GM23338 (cell line): ENCODE results near the gene CLSTN2. TPM values are rescaled to one million over a fixed set of nuclear protein-coding genes. Genes with fewer than 3 reads are reported as not detected.

ENCODE experiments used
- ATAC-seq: fragments of 200-7000 bp; cut with Tn5 transposase; 3 replicates; pipeline ENCODE4 v1.9.1; 2020
- DNase-seq: peaks from one replicate; pipeline ENCODE4 v3.0.0-alpha.2; 2015; ENCODE audit warnings: low spot score
- H2AFZ ChIP-seq: fragments of 200-600 bp; sonication (generic); 2 replicates; pipeline ENCODE4 v1.8.0; 2016; ENCODE audit warnings: antibody characterized with exemption, mild to moderate bottlenecking, moderate library complexity
- H3F3A ChIP-seq: fragments of 200-600 bp; sonication (generic); replicated peaks from 2 replicates; pipeline ENCODE4 v1.8.0; 2017; ENCODE audit warnings: antibody characterized with exemption, mixed run types, low read depth
- H3K27ac ChIP-seq: fragments of 200-600 bp; sonication (generic); 2 replicates; pipeline ENCODE4 v1.6.1; 2016; ENCODE audit warnings: low read depth
- H3K27me3 ChIP-seq: fragments of 200-600 bp; sonication (generic); 2 replicates; pipeline ENCODE4 v1.8.0; 2016; ENCODE audit warnings: mild to moderate bottlenecking, mixed run types, moderate library complexity; ENCODE audit not compliant: insufficient read depth
- H3K36me3 ChIP-seq: fragments of 200-600 bp; sonication (generic); 2 replicates; pipeline ENCODE4 v1.8.0; 2016; ENCODE audit warnings: mild to moderate bottlenecking; ENCODE audit not compliant: insufficient read depth
- H3K4me1 ChIP-seq: fragments of 200-600 bp; sonication (generic); 2 replicates; pipeline ENCODE4 v1.8.0; 2016; ENCODE audit warnings: mild to moderate bottlenecking, moderate library complexity; ENCODE audit not compliant: insufficient read depth
- H3K4me2 ChIP-seq: fragments of 200-600 bp; sonication (generic); 2 replicates; pipeline ENCODE4 v1.7.1; 2017; ENCODE audit warnings: mixed run types
- H3K4me3 ChIP-seq: fragments of 200-600 bp; sonication (generic); 2 replicates; pipeline ENCODE4 v1.6.1; 2016; ENCODE audit warnings: mixed run types
- H3K79me2 ChIP-seq: fragments of 200-600 bp; sonication (generic); replicated peaks from 2 replicates; pipeline ENCODE4 v1.8.0; 2017; ENCODE audit warnings: mild to moderate bottlenecking; ENCODE audit not compliant: insufficient read depth
- H3K9me2 ChIP-seq: fragments of 200-600 bp; sonication (generic); 2 replicates; pipeline ENCODE4 v1.8.0; 2017; ENCODE audit not compliant: insufficient read depth
- H4K20me1 ChIP-seq: fragments of 200-600 bp; sonication (generic); replicated peaks from 2 replicates; pipeline ENCODE4 v1.8.0; 2017; ENCODE audit warnings: mild to moderate bottlenecking; ENCODE audit not compliant: insufficient read depth
- H3K27ac Mint-ChIP-seq: 2 replicates; pipeline ENCODE4 v1.8.0; 2020; ENCODE audit warnings: inconsistent platforms, mild to moderate bottlenecking, moderate library complexity, mixed read lengths
- H3K27me3 Mint-ChIP-seq: 3 replicates; pipeline ENCODE4 v1.8.0; 2022; ENCODE audit warnings: low read depth, mild to moderate bottlenecking, moderate library complexity, mixed read lengths, inconsistent platforms; ENCODE audit not compliant: insufficient read depth, poor library complexity
- H3K36me3 Mint-ChIP-seq: 3 replicates; pipeline ENCODE4 v1.8.0; 2021; ENCODE audit warnings: low read depth, mild to moderate bottlenecking, inconsistent platforms, moderate library complexity, mixed read lengths
- H3K4me1 Mint-ChIP-seq: 3 replicates; pipeline ENCODE4 v1.8.0; 2020; ENCODE audit warnings: mild to moderate bottlenecking, inconsistent platforms, mixed read lengths
- H3K4me3 Mint-ChIP-seq: 3 replicates; pipeline ENCODE4 v1.8.0; 2021; ENCODE audit warnings: moderate library complexity, mild to moderate bottlenecking, inconsistent platforms, mixed read lengths
- H3K9me3 Mint-ChIP-seq: 3 replicates; pipeline ENCODE4 v1.8.0; 2020; ENCODE audit warnings: moderate library complexity, mild to moderate bottlenecking, inconsistent platforms, mixed read lengths
- EZH2 ChIP-seq: fragments of 200-600 bp; sonication (generic); IDR thresholded peaks from one replicate; pipeline ENCODE4 v1.8.0; 2017; ENCODE audit warnings: antibody characterized with exemption, mild to moderate bottlenecking, low read depth; ENCODE audit not compliant: unreplicated experiment
- NANOG ChIP-seq: IDR thresholded peaks from 2 replicates; pipeline ENCODE4 v1.6.1; 2016; ENCODE audit warnings: antibody characterized with exemption, borderline replicate concordance
- POLR2AphosphoS5 ChIP-seq: IDR thresholded peaks from 2 replicates; pipeline ENCODE4 v1.6.1; 2016; ENCODE audit warnings: antibody characterized with exemption, low read depth
- REST ChIP-seq: IDR thresholded peaks from one replicate; pipeline ENCODE4 v1.6.1; 2018; ENCODE audit warnings: antibody characterized with exemption; ENCODE audit not compliant: unreplicated experiment
- ZNF462 ChIP-seq: fragments of 250-450 bp; sonication (Bioruptor Pico); IDR thresholded peaks from 2 replicates; pipeline ENCODE4 v1.5.0; 2020; ENCODE audit warnings: mild to moderate bottlenecking, moderate library complexity
- polyA plus RNA-seq: library from polyadenylated mRNA; unstranded; fragments of >200 nt; fragmentation: Nextera tagmentation; extraction: Ambion mirVana; gene quantifications from 2 replicates; pipeline ENCODE4 v1.2.1, GENCODE V29; 2016
- total RNA-seq: library from RNA; depleted of rRNA; stranded (reverse); fragments of >200 nt; shearing (Covaris generic); gene quantifications from 2 replicates; pipeline ENCODE4 v1.2.3, GENCODE V29; 2014

Gene CLSTN2
- total and polyA plus RNA-seq, 2 experiments from 2014 or later, result 0.11 to 0.83 TPM

GRCh38 chr3:139888561-139889140 is 46.3 kb upstream of the CLSTN2 start:
- H3K9me3 Mint-ChIP-seq, result peaks cover 15% of the 10 kb centered on the region
- H3K4me1 ChIP-seq, result no peaks in the 10 kb centered on the region
- no peak overlapping the region for H3K4me3 Mint-ChIP-seq
- H2AFZ ChIP-seq, result no peak overlapping the region; the same call in 1 of the 2 replicates
- no peak overlapping the region for H3K4me2 ChIP-seq
- no peaks in the 10 kb centered on the region for H3K79me2 ChIP-seq
- H3K27ac Mint-ChIP-seq, result no peak overlapping the region
- no peak for TF ChIP-seq NANOG
- no peak for TF ChIP-seq EZH2
- no peak for TF ChIP-seq ZNF462 (CRISPR knock-in tag)
- H3F3A ChIP-seq, result no peaks in the 10 kb centered on the region
- no peak overlapping the region for H3K4me3 ChIP-seq
- H3K27me3 Mint-ChIP-seq, result peaks cover 3% of the 10 kb centered on the region
- H3K9me2 ChIP-seq, result 0 out of 2 replicates have a peak, but pooled peaks cover 12% of the 10 kb centered on the region
- ATAC-seq, result no peak
- no peak overlapping the region for H3K27ac ChIP-seq
- no peak for DNase-seq
- H3K4me1 Mint-ChIP-seq, result no peaks in the 10 kb centered on the region; the same call in 2 of the 3 replicates
- no peaks in the 10 kb centered on the region for H3K27me3 ChIP-seq
- peaks cover 3% of the 10 kb centered on the region; the same call in 2 of the 3 replicates for H3K36me3 Mint-ChIP-seq
- no peaks in the 10 kb centered on the region for H4K20me1 ChIP-seq
- H3K36me3 ChIP-seq, result no peaks in the 10 kb centered on the region

- H3K27ac Mint-ChIP-seq, result no peak overlapping the region
- no peaks in the 10 kb centered on the region for H3K27me3 ChIP-seq
- H3K36me3 Mint-ChIP-seq, result no peaks in the 10 kb centered on the region
- 0 out of 2 replicates have a peak, but pooled peaks cover 1% of the 10 kb centered on the region for H3K9me2 ChIP-seq
- no peaks in the 10 kb centered on the region for H3K79me2 ChIP-seq
- H3K27ac ChIP-seq, result no peak overlapping the region
- no peaks in the 10 kb centered on the region for H3K4me1 ChIP-seq
- no peaks in the 10 kb centered on the region for H4K20me1 ChIP-seq
- ATAC-seq, result no peak
- no peak overlapping the region for H3K4me3 ChIP-seq
- H3K4me3 Mint-ChIP-seq, result no peak overlapping the region
- DNase-seq, result no peak
- no peaks in the 10 kb centered on the region for H3F3A ChIP-seq
- H3K4me1 Mint-ChIP-seq, result no peaks in the 10 kb centered on the region
- no peak overlapping the region for H2AFZ ChIP-seq
- H3K27me3 Mint-ChIP-seq, result peaks cover 3% of the 10 kb centered on the region
- H3K9me3 Mint-ChIP-seq, result no peaks in the 10 kb centered on the region
- H3K36me3 ChIP-seq, result no peaks in the 10 kb centered on the region
- H3K4me2 ChIP-seq, result no peak overlapping the region
- TF ChIP-seq POLR2AphosphoS5, result no peak
- no peak for TF ChIP-seq REST
- no peak for TF ChIP-seq EZH2
- no peak for TF ChIP-seq NANOG
These were observed 41.6 kb upstream of the CLSTN2 start for GRCh38 chr3:139893267-139893962.
